RCC 7860 (cell line): ENCODE results near the gene CORO2B.

Experiments
- DNase-seq: peaks from one replicate; pipeline ENCODE4 v3.0.0-alpha.2; 2015; ENCODE audit warnings: low spot score
- FAIRE-seq: peaks from 2 replicates; lab custom pipeline; 2012; peaks lifted over from hg19 to GRCh38; lab: Jason Lieb, UNC

CORO2B gene

DNA sequence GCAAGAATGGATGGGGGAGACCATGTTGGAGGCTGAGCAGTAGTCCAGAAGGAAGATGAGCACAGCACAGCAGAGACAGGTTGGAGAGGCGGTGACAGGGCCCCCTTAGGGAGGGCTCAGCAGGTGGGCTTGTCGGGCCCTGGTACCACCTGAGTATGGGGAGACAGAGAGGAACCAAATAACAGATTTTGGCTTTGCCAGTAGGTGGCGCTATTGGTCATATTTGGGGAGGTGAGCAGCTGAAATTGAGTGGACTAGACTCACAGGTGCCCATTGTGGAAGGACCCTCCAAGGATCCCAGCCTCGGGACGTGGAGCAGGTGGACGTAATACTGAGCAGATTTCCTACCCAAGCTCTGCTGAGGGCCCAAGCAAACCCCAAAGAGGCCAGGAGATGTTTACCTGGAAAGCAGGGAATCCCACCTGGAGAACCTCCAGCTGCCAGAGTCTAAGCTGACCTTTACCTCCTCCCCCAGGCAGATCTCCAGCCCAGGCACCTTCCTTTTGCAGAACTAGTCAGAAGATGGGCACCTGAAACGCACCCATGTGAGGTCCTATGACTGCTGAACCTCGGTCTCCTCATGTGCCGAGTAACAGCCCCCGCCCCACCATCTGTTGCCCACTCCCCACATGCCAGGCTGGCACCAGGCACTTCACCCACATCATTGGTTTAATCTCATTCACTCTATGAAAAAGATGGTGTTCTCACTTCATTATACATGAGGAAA lies 24.6 kb upstream of the CORO2B start:
- DNase-seq: peak; percentile 28
- no peak for FAIRE-seq

DNA sequence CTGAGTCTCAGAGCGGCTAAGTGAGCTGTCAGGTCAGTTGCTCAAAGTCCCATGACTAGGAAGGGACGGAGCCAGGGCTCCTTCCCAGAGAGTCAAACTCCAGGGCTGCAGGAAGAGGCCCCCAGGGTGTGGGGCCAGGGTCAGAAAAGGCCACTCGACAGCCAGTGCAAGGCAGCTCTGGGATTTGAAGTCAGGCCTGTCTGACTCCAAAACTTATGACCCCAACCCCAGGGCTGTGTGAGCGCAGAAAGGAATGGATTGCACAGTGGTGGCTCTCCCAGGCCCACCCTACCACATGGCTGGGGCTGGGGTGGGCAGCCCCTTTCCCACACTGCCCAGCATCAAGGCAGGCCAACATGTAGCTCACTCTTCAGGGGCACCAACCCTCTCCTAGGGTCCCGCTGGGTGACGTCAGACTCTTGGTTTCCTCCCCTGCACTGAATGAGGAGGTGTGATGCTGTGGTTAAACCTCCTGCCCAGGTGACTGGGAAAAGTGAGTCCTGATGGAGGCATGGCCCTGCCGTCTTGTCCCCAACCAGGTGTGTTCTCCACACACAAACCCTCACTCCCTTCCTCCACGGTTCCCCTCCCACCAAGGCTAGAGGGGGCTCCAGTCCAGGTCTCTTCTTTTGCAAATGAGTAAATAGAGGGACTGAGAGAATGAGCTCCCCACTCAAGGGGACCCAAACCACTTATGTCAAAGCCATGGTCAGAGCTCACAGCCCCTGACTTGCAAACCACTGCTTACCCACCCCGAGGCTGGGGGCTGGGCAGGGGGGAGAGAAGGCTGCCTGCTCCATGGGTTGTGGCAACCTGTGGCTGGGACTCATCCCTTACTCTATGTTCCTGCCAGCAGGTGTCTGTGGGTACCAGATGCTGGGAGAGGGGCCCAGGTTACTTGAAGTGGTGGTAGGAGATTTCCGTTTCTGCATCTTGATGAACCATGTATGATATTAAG lies 23.8 kb upstream of the CORO2B start:
- no peak for DNase-seq
- FAIRE-seq: no peak

DNA sequence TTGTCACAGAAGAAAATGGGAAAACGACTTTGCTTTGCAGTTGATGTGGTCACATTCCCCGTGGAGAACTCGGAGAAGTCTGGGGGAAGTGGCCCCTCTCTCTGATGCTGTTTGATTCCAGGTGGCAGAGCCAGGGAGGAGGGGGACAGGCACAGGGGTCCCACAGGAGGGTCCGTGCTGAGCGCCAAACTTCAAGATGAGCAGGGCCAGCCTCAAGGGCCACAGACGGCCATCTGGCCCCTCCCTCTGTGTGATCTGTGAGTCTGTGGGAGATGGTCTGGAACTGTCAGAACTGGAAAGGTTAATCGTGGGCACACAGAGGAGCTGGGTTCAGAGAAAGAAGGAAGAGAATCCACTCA lies 23.1 kb upstream of the CORO2B start:
- DNase-seq (no peak), FAIRE-seq (no peak)

DNA sequence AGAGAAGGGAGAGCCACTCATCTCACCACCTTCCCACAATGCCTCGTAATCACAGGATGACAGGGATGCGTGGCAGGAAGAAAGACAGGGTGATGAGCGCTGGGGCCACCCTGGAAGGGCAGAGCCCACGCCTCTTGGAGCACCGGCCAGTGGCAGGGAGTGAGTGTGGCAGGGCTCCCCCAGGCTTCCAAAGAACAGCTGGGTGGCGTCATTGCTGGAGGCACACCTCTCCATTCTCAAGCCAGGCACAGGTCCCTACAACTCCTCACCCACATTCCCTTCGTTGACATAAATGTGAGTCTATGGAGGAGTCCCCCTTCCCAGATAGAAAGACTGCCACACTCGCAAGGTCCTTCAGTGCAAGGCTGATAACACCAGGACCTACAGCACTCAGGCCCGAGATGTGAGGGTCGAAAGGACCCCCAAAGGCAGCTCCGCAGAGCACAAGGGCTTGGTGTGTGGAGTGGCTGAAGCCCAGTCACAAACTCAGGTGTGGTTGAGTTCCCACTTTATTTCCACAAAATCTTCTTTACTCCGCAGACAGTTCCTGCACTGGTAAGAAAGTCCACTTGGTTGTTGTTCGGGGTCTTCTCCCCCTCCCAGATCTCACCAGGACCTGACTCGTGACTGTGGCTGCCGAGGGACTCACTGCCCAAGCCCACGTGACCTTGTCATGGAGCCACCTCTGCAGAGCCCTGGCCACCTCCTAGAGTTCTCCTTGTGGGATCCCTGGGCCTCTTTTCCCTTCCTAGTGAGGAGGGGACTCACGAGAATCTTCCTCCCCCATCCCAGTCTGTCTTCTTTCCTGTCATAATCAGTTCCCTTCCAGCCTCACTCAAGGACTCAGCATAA lies 22.4 kb upstream of the CORO2B start:
- no peak for FAIRE-seq

DNA sequence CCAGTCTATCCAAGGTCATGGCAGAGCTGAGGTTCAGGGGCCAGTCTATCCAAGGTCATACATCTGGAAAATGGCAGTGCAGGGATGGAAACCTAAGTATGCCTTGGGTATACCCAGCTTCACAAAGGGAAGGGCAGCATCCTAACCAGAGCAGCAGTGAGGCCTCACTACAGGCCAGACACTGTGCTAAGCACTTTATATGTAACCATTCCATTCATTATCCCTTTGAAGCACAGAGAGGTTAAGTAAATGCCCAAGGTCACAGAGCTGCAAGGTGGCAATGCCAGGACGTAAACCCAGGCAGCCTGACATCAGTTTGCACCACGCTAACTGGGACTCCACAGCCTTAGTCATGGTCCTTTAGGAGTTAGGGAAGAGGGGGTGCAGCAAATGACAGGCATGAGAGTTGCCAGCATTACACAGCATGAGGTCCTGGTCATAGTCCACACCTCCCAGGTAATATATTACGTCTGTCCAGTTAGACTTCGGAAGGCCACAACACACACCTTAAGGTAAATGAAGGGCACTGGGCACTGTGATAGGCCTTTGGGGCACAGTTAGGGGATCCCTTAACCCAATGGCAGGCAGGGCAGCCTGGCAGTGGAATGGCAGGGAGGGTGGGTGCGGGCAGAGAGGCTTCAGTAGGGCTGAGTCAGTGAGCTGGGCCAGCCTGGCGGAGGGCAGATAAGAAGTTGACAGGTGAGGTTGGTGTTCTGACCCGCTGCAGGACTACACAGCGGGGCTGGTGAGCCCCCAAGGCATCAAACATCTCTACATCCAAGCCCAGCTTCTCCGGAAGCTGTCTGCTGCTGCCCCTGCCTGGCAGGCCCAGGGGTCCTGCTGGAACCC lies 21.1 kb upstream of the CORO2B start:
- FAIRE-seq (no peak), DNase-seq (no peak)

More for the DNA sequence above, 22.4 kb upstream of the CORO2B start:
- DNase-seq: no peak

DNA sequence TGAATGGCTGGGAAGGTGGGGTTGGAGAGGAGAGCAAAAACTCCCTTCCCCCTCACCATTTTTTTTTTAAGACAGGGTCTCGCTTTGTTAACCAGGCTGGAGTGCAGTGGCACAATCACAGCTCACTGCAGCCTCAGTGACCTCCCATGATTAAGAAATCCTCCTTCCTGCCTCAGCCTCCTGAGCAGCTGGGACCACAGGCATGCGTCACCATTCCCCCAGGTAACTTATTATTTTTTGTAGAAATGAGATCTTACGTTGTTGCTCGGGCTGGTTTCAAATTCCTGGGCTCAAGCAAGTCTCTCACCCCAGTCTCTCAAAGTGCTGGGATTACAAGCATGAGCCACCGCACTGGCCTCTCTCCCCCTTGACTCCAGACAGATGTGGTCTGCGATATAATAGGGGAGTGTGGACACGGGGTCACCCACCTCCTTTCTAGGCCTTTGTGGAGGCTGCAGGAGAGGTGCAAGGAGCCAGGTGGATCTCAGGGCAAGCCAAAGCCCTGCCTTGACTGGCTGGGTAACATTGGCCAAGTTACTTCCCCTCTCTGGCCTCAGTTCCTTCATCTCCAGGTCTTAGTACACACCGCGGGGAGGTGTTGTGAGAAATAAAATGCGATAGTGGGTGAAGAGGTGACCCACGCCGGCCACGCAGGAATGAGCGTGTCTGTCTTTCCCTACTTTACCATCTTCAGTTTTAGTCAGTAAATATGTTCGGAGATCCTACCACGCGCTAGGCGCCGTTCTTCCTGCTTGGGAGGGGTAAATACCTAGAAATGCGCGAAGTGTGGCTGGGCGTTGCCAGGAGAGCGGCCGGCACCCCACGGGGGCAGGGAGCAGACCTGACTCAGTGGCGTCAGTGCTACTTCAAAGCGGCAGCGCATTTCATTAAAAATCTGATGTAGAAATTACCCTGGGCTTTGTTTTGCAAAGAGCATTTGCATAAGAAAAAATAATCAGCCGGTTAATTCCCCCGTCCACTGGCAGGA lies 20.2 kb upstream of the CORO2B start:
- FAIRE-seq: no peak

DNA sequence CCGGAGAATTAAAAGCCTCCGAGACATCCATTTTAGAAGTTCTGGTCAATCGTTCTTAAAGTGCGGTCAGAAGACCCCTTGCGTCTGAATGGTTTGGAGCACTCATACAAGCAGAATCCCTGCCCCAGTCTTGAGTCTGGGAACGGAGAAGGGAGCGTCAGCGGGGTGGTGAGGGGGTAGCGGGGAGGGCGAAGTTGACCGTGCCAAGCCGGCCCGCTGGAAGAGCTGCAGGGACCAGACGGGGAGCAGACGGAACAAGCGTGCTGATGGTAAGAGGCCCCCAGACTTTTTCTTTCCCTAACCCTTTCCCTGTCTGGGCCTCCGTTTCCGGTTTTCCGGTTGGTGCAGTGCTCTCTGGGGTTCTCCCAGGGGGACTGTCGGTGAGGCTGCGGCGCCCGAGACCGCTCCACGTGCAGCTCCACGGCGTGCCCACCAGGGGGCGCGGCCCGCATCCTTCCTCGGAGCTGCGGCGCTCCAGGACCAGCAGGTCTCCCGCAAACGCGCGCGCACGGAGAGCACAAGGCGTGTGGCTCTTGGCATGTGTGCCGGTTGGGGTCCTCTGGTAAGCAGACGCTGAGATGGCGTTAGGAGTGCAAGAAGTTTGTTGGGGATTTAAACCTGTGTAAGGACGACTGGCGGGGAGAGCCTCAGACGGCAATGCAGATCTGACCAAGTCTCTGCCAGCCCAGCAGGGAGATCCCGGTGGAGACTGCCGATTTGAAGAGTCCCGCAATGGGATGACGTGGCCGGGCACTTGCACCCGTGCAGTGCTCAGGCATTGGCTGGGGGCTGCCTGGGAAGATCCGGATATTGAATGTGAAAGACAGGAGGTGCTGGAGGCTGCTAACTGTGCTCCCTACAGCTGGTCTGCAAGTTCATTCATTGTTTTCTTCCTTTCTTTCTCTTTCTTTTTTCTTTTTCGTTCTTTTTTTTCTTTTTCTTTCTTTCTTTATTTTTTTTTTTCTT lies 19.2 kb upstream of the CORO2B start:
- FAIRE-seq (no peak), DNase-seq (peak; percentile 22)

More for the DNA sequence above, 20.2 kb upstream of the CORO2B start:
- no peak for DNase-seq

DNA sequence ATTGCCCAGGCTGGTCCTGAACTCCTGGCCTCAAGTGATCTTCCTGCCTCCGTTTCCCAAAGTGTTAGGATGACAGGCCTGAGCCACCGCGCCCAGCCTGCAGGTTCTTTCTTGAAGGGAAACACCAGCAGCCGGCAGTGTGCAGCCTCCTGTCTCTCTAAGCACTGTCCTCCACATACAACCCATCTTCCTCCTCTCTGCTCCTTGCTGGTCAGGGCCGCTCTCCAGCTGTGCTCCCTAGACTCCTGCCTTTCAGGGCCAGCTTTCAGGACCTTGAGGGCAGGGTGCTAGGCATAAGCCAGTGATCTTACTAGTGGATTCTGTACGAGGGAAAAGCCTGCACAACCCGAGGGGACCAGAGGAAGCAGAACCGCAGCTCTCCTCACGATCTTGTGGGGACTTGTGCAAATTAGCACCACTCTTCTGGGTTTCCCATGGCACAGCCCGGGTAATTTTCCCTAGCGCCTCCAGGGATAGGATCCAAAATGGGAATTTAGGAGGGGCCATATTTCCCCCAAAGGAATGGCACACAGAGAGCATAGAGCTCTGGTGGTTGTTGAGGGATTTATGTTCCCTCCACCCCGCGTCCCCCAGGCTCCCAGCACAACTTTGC lies 18.2 kb upstream of the CORO2B start:
- no peak for FAIRE-seq
- DNase-seq: no peak

DNA sequence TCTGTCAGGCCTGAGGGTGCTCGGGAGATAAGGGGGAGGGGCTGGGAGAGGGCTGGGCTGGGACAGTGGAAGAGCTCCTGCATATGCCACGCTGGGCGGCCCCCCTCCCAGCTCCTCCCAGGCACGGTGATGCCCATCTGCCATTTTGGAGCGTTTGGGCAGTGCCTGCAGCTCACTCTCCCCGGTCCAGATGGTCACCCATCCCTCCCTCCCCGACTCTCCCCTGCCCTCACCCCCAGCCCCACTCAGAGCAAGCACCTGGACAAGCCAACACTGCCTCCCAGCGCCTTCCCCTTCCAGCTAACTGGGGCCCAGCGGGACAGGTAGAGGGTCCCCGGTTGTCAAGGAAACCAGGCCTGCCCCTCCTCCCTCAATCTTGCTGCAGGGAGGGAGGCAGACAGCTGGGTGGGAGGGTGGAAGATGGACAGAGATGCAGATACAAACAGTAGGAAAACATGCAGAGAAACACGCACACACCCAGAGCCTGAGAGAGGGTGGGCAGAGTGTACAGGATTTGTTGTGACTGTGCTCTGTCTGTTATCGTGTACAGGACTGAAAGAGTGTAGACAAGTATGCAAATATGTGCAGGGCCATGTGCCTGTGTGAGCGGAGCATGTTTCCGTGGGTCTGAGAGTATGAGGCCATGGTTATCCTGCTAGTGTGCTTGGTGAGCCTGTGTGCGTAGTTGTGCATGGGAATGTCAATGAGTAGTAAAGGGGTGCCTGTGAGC lies 17.5 kb upstream of the CORO2B start:
- FAIRE-seq (no peak), DNase-seq (no peak)

DNA sequence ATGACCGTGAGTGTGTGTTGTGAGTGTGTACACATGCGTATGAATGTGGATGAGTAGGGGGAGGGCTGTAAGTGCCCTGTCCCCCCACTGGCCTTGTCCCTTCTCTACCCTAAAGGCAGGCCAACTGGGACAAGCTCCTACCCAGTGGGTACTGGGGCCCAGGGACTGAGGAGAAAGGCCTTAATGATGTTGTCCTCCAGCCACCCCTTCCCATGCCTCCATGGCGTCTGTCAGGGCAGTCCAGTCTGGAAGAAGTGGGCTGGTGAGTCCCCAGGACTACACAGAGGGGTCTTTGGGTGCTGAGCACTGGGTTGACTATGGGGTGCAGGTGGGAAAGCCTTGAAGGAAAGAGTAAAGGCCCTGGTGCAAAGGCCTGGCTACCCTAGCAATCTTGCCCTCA lies 16.9 kb upstream of the CORO2B start:
- DNase-seq (no peak), FAIRE-seq (no peak)

DNA sequence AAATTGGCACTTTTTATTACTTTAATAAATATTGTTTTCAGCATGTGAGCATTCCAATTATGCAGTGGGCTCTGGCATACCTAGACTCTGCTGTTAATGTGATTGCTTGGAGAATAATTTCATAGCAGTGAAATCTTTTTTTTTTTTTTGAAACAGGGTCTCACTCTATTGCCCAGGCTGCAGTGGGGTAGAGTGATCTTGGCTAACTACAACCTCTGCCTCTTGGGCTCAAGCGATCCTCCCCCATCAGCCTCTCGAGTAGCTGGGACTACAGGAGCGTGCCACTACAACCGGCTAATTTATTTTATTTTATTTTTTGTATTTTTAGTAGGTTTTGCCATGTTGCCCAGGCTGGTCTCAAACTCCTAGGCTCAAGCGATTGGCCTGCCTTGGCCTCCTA lies 14.6 kb upstream of the CORO2B start:
- FAIRE-seq (no peak), DNase-seq (no peak)

DNA sequence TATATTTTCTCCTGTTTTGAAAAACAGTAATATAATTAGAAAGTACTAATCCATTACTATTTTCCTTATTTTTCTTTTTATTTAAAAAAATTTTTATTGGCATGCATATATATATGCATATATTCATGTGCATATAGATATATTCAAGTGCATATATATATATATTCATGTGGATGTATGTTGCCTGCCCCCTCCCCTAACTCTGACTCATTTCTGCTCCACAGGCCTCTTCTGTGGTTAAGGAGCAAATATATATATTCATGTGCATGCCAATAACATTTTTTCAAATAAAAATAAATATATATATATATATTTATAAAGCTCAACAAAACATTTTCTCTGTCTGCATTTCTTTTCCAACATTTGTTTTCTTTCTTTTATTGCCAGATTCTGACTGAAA lies 13.6 kb upstream of the CORO2B start:
- FAIRE-seq: no peak

DNA sequence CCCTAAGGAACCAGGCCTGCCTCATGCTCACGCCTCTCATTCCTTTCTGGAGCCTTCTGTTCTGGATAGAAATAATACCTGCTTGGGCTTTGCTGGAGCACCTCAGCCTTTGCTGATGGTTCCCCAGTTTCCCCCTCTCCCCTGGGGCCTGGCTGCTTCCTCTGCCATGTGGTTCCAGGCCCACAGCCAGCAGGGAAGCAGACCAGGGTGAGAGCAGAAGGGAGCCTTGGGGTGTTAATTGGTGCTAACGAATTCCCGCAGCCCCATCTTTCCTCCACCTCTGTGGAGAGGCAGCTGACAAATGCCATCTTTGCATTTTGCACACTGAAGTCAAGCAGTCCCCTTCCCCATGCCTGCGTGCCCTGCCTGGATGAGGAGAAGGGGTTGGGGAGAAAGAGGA lies 13.1 kb upstream of the CORO2B start:
- FAIRE-seq (no peak), DNase-seq (no peak)

More for the DNA sequence above, 13.6 kb upstream of the CORO2B start:
- no peak for DNase-seq

DNA sequence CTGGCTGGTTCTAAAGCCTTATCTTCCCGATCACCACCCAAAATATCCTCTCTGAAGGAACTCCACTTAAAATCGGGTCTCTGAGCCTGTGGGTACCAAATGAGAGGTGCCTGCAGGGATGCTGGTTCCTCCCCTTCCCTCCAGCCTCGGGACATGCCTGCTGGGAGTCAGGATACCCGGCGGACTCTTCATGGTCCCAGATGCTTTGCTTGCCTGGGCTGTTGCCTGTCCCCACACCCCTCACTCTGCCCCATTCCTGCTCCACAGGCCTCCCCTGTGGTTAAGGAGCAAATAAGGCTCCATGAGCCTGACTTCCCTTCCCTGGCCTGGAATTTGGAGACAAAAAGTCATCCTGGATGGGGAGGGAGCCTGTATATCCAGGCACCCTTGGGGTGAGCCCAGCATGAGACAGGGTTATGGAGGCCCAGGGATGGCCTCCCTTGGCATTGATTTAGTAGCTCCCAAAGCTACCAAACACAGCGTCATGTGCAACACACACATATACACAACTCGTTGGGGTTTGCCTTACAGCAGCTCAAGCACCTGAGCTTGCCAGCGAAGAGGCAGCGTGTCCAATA lies 12.3 kb upstream of the CORO2B start:
- DNase-seq (no peak), FAIRE-seq (no peak)

DNA sequence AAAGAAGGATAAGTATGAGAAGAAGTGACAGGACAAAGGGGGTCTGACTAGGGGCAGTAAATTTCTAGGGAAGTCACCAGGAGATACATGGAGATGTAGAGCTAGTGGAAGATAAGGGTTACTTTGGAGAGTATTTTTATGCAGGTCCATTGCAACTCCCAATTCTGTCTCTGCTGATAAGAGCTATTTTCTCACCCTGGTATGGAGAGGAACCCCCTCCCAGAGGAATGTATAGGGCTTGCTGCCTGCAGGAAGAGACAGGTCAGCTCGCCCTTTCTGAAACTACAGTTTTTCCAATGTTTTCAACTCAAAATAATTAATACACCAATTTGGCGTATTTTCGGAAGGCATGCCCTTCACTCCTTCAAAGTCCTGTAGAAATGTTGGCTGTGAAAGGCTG lies 11.4 kb upstream of the CORO2B start:
- FAIRE-seq (no peak), DNase-seq (no peak)

DNA sequence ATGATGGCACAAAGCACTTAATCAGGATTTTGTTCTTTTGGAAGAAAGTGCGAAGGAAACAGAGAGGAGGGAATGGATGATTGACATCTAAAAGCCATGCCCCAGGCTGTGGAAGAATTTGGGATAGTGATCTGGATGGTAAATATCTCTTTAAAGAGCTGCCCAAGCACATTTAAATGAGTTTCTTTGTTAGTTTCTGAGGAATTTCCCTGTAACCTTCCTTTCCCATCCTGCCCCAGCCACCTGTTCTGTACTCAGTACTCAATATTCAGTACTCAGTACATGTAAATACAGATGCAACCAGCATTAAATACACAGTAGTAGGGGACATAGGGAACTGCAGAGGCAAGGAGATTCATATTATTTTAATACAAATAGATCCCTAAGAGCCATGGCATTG lies 7.8 kb upstream of the CORO2B start:
- no peak for FAIRE-seq

DNA sequence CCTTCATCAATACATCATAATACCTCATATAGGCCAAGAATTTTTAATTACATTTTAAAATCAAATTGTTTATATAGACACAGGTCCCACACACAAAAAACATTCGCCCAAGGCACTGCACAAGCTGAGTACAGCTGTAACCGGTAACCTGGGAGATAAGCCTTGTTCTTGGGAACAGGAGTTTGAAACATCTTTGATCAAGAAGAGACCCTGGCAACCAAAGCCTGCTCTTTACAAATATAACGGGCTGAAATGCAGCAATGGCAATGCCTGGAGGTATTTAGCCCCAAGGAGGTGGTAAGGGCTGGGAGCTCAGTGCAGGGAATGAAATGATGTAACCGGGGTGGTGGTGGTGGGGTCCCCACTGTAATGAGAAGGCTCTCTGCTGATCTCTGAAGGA lies 7.2 kb upstream of the CORO2B start:
- DNase-seq: no peak
- FAIRE-seq: no peak

More for the DNA sequence above, 7.8 kb upstream of the CORO2B start:
- DNase-seq: no peak
